Neural progenitor cell (in vitro differentiated cells): ENCODE results near the gene RAD17.
"Not testable (repeated sequence)": the region's sequence is repeated elsewhere in the genome, so short reads cannot be mapped to it uniquely, and the experiment has no call there.

Experiments
- EZH2 ChIP-seq: fragments of 200-600 bp; sonication (generic); IDR thresholded peaks from 2 replicates; pipeline ENCODE4 v1.6.1; 2017; ENCODE audit warnings: antibody characterized with exemption, mild to moderate bottlenecking, moderate library complexity
- EZH2phosphoT487 ChIP-seq: fragments of 200-600 bp; sonication (generic); IDR thresholded peaks from 2 replicates; pipeline ENCODE4 v1.6.1; 2017; ENCODE audit warnings: antibody characterized with exemption

GRCh38 chr5:69435276-69435884, 65.8 kb downstream of the RAD17 start:
- TF ChIP-seq EZH2phosphoT487, EZH2: not testable (repeated sequence)
